ENCODE measurements around the gene DSG3.

Gene DSG3

GRCh38 chr18:31447530-31448191, at the start of gene DSG3:
Gene DSG3, plus strand, starts transcription at chr18:31447741. Its CDS starts 137 bp downstream, at chr18:31447878.
- DNase-seq (ENCODE audit: low spot score), result no peak

- no peak for DNase-seq (ENCODE audit: low spot score)
These were observed 49.4 kb upstream of the DSG3 start for GRCh38 chr18:31398191-31398590.

DNA sequence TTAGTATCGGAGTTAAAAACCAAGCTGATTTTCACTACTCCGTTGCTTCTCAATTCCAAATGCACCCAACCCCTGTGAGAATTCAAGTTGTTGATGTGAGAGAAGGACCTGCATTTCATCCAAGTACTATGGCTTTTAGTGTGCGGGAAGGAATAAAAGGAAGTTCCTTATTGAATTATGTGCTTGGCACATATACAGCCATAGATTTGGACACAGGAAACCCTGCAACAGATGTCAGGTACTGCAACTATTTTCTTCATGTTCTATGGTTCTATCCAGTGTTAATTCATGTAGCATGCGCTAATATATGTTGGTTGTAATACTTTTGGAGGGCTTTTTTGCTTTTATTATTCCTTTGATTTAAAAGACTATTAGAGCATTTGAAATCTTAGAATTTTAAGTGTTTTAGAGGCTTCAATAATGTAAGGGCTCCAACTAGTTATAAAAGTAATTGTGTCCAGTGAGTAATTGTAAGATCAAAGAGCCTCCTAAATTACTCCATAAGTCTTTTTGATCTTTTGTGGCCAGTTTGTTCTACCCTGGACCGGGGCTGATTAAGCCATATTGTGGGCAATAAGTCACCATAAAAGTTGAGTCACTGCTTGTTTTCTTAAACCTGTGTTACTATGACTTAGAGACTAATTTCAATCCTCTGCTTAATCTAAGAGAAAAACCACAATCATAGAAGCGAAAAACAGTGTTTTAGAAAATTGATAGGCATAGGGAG, 48.1 kb upstream of the DSG3 start:
- DNase-seq (ENCODE audit: low spot score), result no peak

DNA sequence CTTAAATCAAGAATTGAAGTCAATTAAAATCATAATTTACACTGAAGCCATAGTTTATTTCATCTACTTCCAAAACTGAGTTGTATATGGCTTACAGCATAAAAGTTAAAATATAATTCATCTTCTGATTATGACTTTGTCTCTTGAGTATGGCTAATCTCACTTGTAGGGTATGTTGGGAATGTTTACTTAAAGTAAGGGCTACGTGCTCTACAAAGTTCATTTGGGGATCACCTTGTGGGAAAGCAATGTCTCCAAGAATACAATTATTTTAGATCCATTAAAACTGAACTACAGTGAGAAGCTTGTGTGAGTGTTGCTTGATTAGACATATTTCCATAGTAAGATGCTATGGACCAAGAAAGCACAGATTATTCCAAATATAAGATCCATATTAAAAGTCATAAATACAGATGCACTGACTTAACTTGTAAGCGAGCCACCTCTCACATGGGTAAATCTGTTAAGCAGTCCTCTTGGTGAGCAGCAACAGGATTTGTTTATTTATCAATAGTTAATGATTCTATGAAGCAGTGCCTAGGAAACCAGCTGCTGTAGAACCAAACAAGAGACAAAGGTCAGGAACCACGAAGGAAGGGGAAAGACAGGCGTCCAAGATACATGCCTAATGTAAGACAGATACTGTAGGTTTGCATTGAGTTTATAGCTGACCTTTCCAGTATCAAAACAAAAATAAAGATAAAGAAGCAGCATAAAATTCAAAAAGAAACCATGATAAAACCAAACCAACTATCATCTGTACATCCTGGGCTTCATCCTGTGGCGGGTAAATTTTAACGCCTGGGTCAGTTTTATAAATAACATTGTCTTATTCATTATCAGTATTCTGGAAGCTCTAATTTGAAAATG, 46.1 kb upstream of the DSG3 start:
- no peak for DNase-seq (ENCODE audit: low spot score)

DNA sequence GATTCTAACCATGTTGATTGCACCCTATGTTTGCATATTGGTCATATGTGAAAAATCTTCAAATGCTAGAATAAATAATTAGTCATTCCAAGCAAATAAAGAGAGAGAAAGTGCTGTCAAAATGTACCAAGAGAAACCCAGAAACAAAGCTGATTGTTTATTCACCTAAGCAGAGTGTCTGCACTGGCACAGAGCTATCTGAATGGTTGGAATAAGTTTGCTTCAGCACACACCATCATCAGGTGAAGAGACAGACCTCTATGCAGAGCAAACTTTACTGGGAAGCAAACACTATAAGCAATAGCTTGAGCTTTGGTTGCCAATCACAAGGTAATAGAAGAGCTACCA, 45.5 kb upstream of the DSG3 start:
- no peak for DNase-seq (ENCODE audit: low spot score)

DNA sequence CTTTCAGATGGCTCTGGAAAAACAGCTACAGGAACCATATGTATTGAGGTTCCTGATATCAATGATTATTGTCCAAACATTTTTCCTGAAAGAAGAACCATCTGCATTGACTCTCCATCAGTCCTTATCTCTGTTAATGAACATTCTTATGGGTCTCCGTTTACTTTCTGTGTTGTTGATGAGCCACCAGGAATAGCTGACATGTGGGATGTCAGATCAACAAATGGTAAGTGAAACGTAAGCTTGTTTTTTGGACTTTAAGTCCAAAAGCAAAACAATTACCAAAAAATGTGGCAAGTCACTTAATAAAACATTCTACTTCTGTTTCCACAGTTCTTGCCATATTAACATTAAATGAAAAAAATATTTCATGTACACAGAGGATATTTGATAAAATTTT, 44.1 kb upstream of the DSG3 start:
- DNase-seq (ENCODE audit: low spot score), result no peak

GRCh38 chr18:31407649-31408048, 39.9 kb upstream of the DSG3 start:
- DNase-seq (ENCODE audit: low spot score), result no peak

DNA sequence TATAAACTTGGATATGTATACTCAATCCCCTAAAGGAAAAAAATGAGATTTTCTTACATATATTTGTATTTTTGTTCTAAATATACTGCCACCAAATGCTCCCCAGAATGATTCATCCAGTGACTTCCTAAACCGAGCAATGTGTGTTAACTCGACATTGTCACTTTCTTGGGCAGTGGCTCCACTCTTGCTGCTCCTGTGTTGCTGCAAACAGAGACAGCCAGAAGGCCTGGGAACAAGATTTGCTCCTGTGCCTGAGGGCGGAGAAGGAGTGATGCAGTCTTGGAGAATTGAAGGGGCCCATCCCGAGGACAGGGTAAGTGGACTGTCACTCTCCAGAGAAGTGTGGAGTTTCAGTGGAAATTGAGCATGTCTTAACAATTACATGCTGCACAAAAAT, 38.3 kb upstream of the DSG3 start:
- no peak for DNase-seq (ENCODE audit: low spot score)

GRCh38 chr18:31410716-31411483, 36.6 kb upstream of the DSG3 start:
- DNase-seq (ENCODE audit: low spot score), result no peak

- DNase-seq (ENCODE audit: low spot score), result no peak
These were observed 34.4 kb upstream of the DSG3 start for GRCh38 chr18:31413137-31413536.

DNA sequence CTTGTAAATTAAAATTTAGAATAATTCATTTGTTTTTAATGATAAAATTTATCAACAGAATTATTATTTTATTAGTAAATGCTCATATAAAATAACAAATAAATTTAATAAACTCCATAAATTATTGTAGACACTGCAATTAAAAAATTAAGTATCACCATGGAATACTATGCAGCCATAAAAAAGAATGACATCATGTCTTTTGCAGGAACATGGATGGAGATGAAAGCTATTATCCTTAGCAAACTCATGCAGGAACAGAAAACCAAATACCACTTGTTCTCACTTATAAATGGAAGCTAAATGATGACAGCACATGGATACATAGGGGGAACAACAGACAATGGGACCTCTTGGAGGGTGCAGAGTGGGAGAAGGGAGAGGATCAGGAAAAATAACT, 29.7 kb upstream of the DSG3 start:
- no peak for DNase-seq (ENCODE audit: low spot score)

DNA sequence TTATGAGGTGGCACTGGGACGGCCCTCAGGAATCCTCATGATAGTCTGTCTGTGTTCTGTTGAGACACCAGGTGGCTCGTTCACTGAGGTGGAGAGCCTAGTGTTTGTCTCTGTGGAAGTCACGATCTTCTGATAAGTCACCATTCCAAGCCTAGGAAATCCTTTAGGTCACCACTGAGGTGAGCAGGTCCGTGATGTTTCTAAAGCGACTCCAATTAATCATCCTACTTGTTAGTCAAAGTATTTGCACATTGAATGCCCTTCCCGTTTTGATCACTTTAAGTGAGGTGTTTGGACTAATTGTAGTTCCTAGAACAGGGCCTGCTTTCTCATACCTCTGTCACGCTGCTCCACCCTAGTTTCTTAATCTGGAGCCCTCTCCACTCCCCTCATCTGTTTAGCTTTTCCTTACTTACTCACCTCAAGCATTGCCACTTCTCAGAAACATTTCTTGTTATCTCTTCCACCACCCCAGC, 28.0 kb upstream of the DSG3 start:
- DNase-seq (ENCODE audit: low spot score), result no peak

DNA sequence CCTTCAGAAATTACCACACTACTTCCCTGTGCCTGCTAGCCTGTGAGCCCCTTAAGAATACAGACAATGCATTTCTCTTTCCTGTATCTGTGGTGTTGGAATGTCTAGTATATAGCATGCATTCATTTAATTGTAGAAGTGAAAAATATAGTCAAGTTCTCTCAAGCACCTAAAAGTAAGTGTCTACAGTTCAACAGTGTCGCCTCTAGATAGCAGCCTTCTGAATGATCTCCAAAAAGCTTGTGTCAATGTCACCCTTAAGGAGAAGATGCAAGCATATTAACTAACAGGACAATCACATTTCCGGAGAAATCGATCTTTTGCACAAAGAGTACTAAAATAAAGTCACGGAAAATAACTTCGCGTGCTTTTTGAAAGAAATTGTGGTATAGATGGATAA, 27.5 kb upstream of the DSG3 start:
- DNase-seq (ENCODE audit: low spot score), result no peak

DNA sequence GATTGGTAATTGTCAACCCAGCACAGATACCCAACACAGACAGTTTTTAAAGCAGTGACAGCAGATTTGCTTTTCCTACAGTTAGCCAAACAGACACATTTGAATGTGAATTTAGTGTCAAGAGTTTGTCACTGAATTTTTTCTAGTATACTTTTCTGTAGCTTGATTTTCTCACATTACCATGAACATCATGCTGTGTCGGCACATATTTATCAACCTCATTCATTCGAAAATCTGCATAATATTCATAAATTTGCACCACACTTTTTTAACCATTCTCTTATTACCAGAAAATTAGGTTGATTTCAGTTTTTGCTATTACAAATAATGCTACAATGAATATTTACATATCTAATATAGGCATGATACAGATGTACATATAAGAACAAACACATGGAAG, 27.0 kb upstream of the DSG3 start:
- DNase-seq (ENCODE audit: low spot score), result no peak

GRCh38 chr18:31424383-31424988, 23.1 kb upstream of the DSG3 start:
- DNase-seq (ENCODE audit: low spot score), result no peak

DNA sequence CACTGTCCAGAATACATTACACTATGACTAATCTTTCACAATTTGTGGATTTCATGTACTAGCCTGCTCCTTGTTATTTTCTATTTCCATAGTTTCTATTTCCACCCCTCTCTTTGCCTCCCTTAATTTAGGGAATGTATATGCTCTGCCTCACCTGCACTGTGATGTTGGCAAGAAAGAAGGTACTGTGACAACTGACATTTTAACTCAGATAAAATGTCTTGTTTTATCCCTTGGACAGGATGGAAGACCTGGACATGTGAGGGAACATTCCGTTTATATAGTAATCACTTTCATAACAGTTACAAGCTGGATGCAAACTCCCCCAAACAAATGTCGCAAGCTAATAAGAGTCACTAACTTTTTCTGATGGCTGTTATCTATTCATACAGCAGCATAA, 21.5 kb upstream of the DSG3 start:
- no peak for DNase-seq (ENCODE audit: low spot score)

- no peak for DNase-seq (ENCODE audit: low spot score)
These were observed 20.6 kb upstream of the DSG3 start for GRCh38 chr18:31426871-31427406.

GRCh38 chr18:31428211-31428610, 19.3 kb upstream of the DSG3 start:
- no peak for DNase-seq (ENCODE audit: low spot score)

GRCh38 chr18:31429623-31430022, 17.9 kb upstream of the DSG3 start:
- DNase-seq (ENCODE audit: low spot score), result no peak

- DNase-seq (ENCODE audit: low spot score), result no peak
These were observed 17.5 kb upstream of the DSG3 start for GRCh38 chr18:31430072-31430471.

DNA sequence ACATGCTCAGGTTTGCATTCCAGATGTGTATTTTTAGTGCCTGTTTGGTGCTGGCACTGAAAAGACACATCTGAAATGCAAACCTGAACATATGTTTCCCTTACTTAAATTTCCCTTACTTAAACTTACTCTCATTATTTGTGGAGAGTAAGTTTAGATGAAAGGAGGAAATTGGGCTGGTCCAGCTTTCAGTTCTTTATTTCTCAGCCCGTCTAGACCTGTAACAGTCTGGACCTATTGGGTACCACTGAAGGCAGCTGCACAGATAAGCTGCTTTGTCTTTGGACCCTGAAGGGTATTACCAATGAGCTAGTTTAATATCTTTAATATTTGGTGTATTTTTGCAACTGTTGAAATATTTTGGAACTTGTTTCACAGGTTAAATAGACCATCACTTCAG, 17.0 kb upstream of the DSG3 start:
- DNase-seq (ENCODE audit: low spot score), result no peak
